Activated T-helper 1 cell treated with anti-CD3 and anti-CD28 coated beads, Interleukin-2, amount 50 U/mL, for 16 hours (primary cell): ENCODE measurements around the gene SMARCC1.
"Not testable (repeated sequence)": the region's sequence is repeated elsewhere in the genome, so short reads cannot be mapped to it uniquely, and the experiment has no call there.

Source experiments
- DNase-seq, 2 donors: peaks; one replicate each; pipeline ENCODE4 v3.0.0-alpha.2; 2020; ENCODE audit warnings: low read depth in 1 of 2, low spot score in 1 of 2

Gene SMARCC1

DNA sequence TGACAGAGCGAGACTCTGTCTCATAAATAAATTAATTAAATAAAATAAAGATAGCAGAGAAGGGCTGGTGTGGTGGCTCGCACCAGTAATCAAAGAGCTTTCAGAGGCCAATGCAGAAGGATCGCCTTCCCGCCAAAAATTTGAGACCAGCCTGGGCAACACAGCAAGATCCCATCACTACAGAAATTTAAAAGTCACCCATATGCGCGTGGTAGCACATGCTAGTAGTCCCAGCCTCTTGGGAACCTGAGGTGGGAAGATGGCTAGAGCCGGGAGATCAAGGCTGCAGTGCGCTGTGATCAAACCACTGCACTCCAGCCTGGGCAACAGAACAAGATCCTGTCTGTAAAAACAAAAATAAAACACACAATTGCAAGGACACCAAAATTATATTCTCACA lies 9.6 kb downstream of the SMARCC1 start:
- DNase-seq = no peak

DNA sequence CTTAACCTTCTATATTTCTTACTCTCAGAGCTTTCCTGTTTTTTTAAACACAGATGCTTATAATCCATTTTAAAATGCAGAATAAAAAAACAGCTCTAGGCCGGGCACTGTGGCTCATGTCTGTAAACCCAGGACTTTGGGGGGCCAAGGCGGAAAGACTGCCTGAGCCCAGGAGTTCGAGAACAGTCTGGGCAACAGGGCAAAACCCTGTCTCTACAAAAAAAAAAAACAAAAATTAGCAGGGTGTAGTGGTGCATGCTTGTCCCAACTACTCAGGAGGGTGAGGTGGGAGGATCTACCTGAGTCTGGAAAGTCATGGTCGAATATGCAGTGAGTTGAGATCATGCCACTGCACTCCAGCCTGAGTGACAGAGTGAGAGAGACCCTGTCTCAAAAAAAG lies 15.5 kb downstream of the SMARCC1 start:
- DNase-seq = no peak

DNA sequence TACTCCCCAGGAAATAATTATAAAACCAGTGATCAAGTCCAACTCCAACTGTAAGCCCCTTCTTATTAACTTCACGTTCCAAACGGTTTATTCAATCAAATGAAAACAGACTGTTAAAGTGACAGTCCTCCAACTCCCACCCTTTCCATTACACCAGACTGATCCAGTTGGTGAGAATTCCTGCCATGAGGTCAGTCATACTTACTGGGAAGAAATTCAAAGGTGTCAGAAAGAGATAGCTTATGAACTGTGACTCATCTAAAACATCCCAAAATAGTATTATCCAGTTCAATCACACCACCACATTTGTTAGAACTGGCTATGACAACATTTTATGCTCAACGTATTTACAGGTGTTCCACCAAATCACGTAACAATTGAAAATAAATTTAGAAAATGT lies 19.5 kb downstream of the SMARCC1 start:
- no peak for DNase-seq

DNA sequence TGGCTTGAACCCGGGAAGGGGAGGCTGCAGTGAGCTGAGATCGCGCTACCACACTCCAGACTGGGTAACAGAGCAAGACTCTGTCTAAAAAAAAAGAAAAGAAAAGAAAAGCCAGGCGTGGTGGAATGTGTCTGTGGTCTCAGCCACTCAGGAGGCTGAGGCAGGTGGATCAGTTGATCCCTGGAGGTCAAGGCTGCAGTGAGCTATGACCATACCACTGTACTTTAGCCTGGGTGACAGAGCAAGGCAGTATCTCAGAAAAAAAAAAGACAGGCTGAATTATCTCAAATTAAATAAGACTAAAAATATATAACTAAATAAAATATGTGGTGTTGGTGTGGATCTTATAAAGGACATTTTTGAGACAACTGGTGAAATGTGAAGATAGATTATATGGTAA lies 20.6 kb downstream of the SMARCC1 start:
- no peak for DNase-seq

DNA sequence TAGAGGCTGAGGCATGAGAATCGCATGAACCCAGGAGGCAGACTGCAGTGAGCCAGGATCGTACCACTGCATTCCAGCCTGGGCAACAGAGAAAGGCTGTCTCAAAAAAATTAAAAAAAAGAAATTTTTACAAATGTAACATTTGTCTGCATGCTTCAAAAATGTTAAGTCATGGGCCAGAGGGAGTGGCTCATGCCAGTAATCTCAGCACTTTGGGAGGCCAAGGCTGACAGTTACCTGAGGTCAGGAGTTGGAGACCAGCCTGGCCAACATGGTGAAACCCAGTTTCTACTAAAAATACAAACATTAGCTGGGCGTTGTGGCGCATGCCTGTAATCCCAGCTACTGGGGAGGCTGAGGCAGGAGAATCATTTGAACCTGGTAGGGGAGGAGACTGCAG lies 21.5 kb downstream of the SMARCC1 start:
- not testable (repeated sequence) for DNase-seq

DNA sequence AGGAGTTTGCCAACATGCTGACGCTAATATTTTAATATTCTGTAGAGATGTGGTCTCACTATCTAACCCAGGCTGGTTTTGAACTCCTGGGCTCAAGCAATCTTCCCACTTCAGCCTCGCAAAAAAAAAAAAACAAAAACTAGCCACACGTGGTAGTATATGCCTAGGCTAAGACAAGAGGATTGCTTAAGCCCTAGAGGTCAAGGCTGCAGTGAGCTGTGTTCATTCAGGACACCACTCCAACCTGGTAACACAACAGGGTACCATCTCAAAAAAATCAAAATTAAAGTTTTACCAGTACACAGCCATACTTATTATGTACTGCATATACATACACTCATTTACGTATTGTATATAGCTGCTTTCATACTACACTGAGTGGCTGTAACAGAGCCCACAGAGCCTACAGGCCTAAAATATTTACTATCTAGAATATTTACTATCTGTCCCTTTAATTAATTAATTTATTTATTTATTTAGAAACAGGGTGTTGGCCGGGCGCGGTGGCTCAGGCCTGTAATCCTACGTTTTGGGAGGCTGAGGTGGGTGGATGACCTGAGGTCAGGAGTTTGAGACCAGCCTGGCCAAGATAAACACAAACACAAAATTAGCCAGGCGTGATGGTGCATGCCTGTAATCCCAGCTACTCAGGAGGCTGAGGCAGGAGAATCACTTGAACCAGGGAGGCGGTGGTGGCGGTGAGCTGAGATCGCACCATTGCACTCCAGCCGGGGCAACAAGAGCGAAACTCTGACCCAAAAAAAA lies 23.2 kb downstream of the SMARCC1 start:
- no peak for DNase-seq

DNA sequence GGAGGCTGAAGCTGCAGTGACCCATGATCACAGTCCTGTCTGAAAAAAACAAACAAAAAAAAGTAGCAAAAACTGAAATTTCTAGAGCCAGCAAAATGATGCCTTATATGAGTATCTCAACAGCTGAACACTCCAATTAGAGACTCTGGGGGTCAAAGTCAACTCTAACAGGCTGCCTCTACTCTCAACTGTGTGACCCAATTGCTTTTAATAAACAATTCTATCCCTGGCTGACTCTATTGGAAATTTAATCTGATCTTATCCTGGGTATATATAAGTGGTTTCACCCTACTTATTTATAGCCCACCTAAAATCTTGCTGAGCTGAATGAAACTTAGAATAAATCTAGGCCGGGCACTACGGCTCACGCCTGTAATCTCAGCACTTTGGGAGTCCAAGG lies 29.0 kb downstream of the SMARCC1 start:
- DNase-seq = no peak

DNA sequence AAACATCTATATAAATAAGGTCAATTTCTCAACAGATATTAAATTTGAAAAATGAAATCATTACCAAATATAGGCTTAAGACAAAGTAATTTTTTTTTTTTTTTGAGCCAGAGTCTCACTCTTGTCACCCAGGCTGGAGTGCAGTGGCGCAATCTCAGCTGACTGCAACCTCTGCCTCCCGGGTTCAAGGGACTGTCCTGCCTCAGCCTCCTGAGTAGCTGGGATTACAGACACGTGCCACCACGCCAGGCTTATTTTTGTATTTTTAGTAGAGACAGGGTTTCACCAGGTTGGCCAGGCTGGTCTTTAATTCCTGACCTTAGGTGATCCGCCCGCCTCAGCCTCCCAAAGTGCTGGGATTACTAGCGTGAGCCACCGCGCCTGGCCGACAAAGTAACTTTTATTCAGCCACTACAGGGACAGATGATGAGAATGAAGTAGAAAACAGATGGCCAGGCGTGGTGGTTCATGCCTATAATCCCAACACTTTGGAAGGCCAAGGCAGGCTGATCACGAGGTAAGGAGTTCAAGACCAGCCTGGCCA lies 30.8 kb downstream of the SMARCC1 start:
- not testable (repeated sequence) for DNase-seq

DNA sequence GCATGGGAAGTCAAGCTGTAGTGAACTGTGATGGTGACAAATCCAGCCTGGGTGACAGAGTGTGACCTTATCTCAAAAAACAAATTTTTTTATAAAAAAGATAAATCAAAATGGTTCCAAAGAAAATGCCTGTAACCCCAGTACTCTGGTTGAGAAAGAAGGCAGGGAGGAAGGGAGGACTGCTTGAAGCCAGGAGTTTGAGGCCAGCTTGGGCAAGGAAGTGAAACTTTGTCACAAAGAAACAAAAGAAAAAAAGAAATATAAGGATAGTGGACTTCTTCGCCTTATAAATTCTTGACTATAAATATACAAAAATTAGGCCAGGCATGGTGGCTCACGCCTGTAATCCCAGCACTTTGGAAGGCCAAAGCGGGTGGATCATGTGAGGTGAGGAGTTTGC lies 34.1 kb downstream of the SMARCC1 start:
- no peak for DNase-seq

DNA sequence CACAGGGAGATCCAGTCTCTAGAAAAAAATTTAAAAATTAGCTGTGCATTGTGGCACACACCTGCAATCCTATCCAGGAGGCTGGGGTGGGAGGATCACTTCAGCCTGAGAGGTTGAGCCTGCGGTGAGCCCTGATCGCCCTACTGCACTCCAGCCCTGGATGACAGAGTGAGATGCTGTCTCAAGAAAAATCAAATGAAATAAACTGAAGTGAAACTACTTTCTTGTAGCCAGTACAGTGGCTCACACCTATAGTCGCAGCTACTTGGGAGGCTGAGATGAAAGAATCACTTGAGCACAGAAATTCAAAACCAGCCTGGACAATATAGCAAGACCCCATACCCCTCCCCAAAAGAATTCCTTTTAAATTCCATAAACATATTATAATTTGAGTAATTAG lies 35.4 kb downstream of the SMARCC1 start:
- no peak for DNase-seq

DNA sequence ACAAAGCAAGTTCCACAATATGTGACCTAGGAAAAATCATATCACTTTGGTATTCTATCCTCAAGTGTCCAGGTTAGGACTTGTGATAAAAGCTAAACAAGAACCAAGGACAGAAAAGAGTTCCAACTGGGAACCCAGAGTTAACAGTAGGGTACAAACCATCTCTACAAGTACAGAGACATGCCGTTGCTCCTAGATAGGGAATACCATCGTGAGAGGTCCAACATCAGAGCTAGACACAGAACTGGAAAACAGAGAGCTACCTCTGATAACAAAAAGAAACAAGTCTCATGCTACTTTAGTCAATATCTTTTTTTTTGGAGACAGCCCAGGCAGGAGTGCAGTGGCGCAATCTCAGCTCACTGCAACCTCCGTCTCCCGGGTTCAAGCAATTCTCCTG lies 37.8 kb downstream of the SMARCC1 start:
- DNase-seq = no peak

DNA sequence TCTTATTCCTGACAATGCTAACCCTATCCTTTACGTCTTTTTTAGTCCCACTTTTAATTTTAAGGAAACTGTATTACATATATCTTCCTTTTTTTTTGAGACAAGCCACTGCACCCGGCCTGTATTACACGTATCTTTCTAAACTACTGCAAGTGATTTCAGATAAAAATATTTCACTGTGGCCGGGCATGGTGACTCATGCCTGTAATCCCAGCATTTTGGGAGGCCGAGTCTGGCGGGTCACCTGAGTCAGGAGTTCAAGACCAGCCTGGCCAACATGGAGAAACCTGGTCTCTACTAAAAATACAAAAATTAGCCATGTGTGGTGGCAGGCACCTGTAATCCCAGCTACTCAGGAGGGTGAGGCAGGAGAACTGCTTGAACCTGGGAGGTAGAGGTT lies 38.3 kb downstream of the SMARCC1 start:
- DNase-seq = not testable (repeated sequence)

DNA sequence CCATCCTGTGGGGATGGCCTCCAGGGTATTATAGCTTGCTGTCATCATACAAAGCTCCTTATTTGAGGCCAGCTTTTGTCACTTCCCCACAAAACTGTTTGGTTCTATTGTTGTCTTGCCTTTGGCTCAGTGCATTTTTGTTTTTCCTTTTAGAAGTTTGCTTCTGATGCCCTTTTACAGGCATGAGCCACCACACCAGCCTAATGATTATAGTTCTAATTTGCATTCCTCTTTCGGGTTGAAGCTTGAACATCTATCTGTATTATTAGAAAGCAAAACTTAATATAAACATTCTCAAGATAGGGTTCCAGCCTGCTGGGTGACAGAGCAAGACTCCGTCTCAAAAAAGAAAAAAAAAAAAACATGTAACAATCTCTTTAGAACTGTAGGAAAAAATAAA lies 39.8 kb downstream of the SMARCC1 start:
- no peak for DNase-seq

DNA sequence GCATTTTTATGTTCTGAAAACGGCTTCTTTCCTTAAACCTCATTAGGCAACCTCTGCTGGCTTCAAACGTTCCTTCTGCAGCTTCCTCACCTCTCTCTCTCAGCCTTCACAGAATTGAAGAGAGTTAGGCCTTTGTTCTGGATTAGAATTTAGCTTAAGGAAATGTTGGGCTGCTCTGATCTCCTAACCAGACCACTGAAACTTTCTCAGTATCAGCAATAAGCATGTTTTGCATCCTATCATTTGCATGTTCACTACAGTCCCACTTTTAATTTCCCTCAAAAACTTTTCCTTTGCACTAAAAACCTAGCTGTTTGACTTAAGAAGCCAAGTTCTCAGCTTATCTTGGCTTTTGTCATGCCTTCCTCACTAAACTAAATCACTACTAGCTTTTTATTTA lies 49.5 kb downstream of the SMARCC1 start:
- no peak for DNase-seq

DNA sequence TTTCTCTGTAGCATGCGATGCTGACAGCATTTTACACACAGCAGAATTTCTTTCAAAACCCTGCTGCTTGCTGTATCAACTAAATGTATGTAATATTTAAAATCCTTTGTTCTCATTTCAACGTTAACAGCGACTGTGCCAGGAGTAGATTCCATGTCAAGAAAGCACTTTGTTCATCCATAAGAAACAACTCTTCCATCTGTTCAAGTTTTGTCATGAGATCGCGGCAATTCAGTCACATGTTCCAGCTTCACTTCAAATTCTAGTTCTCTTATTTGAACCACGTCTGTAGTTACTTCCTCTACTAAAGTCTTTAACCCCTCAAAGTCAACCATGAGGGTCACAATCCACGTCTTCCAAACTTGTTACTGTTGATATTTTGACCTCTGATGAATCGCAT lies 50.6 kb downstream of the SMARCC1 start:
- no peak for DNase-seq

DNA sequence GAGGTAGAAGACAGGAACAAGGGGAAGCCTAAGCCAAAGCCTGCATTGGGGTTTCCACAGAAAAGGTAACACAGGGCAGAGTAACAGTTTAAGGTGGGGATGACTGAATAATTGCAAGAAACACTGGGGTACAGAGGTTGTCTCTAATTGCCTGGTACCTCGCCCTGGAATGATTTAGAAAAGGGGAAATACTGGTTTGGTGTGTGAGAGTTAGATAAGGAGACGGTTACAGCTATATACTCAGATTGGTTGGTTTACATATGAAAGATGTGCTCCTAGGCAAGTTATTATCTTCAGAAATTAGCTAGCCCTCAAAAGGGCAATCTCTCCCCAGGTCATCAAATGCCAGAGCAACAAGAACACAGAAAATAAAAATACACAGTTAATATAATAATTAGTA lies 58.8 kb downstream of the SMARCC1 start:
- no peak for DNase-seq

DNA sequence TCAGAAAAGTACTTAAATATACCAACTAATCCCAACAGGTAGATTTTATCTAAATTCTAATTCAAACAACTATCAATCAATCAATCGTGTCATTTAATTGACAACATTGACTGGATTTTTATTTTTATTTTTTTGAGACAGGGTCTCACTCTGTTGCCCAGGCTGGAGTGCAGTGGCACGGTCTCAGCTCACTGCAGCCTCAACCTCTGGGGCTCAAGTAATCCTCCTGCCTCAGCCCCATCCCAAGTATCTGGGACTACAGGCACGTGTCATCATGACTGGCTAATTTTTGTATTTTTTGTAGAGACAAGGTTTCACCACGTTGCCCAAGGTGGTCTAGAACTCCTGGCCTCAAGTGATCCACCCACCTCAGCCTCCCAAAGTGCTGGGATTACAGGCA lies 64.2 kb downstream of the SMARCC1 start:
- DNase-seq = not testable (repeated sequence)

DNA sequence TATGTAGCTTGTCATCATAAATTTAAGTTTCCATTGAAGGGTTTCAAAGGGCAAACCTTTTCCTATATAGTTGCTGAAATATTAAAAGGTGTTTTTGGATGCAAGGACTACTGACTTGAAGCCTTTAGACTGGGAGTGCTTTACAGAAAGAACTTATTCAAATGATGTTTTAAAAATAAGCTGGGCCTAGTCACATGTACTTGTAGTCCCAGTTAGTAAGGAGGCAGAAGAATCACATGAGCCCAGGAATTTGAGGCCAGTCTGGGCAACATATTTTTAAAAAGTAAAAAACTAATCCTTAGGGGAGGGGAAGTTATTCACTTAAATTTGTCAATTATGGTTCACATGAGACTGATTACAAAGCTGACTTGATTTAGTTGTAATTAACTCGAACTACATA lies 65.0 kb downstream of the SMARCC1 start:
- no peak for DNase-seq

DNA sequence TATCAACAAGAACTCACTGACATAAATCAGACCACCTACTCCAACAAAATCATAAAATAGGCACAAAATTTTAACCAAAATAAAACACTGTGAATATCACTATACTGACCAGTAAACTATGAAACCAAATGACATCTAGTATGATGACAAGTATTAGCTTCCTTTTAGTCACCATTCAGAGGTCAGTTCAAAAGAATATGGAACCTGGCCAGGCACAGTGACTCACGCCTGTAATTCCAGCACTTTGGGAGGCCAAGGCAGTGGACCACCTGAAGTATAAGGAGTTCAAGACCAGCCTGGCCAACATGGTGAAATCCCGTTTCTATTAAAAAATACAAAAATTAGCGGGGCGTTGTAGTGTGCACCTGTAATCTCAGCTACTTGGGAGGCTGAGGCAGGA lies 65.8 kb downstream of the SMARCC1 start:
- DNase-seq = no peak

DNA sequence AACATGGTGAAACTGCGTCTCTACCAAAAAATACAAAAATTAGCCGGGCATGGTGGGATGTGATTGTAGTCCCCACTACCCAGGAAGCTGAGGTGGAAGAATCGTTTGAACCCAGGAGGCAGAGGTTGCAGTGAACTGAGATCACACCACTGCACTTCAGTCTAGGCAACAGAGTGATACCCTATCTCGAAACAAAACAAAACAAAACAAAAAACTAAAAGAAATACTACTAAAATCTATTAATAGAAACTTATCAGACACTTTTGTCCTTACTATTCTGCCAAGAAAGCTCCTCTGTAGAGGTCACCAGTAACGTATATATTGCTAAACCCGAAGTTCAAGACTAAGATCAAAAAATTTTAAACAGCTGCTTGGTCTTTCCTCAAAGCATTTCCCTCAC lies 67.1 kb downstream of the SMARCC1 start:
- no peak for DNase-seq

DNA sequence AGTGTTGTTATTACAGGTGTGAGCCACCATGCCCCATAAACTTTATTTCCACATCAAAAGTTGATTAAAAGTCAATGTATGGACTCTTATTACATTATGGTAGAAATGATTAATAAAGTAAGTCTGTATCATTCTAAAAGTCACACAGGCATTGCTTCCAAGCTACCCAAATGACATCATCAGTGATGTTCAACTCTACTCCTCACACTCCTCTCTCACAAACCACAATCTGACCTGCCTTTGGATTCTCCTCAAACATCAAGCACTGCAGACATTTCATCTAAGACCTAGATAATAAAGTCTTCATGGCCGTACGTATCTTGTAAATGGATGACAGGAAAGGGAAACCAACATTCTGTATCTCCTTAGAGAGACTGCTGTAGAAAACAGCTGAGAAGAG lies 68.0 kb downstream of the SMARCC1 start:
- DNase-seq = no peak

DNA sequence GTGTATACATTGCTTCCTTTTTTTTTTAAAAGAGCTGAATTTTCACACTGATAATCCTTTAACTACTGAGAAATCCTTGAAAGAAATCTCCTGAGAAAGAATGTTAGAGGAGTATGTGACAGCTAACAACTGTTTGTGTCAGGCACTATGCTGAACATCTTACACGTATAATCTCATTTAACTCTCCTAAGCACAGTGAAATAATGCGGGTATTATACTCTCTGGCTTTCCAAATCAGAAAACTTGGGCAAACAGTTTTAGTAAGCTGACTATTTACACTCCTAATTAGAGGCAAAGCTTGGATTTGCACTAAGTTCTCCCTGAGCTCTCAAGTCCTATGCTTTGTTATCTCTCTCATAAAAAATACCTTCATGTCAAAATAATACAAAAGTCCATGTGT lies 69.3 kb downstream of the SMARCC1 start:
- DNase-seq = no peak

DNA sequence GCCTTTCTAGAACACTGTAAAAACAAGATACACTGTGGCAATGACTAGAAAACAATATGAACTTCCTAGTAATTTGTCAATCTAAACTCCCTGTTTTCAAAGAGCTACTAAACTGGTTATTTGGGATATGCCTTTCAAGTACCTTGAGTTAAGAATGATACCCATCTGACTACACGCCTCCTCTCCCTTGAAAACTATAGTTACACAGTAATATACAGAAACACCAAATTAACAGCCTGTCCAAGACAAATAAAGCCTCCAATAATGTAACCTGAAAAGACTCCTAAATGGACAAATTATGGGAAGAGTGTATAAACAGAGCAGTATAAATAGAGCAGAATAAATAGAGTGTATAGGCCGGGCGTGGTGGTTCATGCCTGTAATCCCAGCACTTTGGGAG lies 70.1 kb downstream of the SMARCC1 start:
- no peak for DNase-seq
